HFF-Myc (cell line): ENCODE results near the gene FKBP5.

ENCODE experiments used
- DNase-seq: peaks from one replicate; pipeline ENCODE4 v3.0.0-alpha.2; 2011; ENCODE audit warnings: low read depth; ENCODE audit errors: extremely low read depth
- H3K4me3 ChIP-seq: replicated peaks from 2 replicates; pipeline ENCODE4 v1.5.1; 2011; ENCODE audit warnings: low read depth, mild to moderate bottlenecking, control low read depth, low read length
- CTCF ChIP-seq: IDR thresholded peaks from 2 replicates; pipeline ENCODE4 v1.5.1; 2012; ENCODE audit warnings: mild to moderate bottlenecking, low read depth, low read length, control low read depth; ENCODE audit errors: missing control alignments

Gene FKBP5

GRCh38 chr6:35669451-35670045, 19.2 kb downstream of the FKBP5 start:
- DNase-seq, result no peak
- no peak for TF ChIP-seq CTCF
- H3K4me3 ChIP-seq, result no peak overlapping the region

GRCh38 chr6:35668744-35669450, 19.8 kb downstream of the FKBP5 start:
- no peak for DNase-seq
- no peak overlapping the region for H3K4me3 ChIP-seq
- TF ChIP-seq CTCF, result no peak

GRCh38 chr6:35668096-35668495, 20.6 kb downstream of the FKBP5 start:
- TF ChIP-seq CTCF, result no peak
- H3K4me3 ChIP-seq, result no peak overlapping the region
- no peak for DNase-seq

- no peak overlapping the region for H3K4me3 ChIP-seq
- no peak for DNase-seq
- no peak for TF ChIP-seq CTCF
Measured at GRCh38 chr6:35665573-35665972, 23.1 kb downstream of the FKBP5 start.

GRCh38 chr6:35664945-35665344, 23.8 kb downstream of the FKBP5 start:
- TF ChIP-seq CTCF, result no peak
- DNase-seq, result no peak
- no peak overlapping the region for H3K4me3 ChIP-seq

GRCh38 chr6:35663447-35664235, 25.1 kb downstream of the FKBP5 start:
- no peak for DNase-seq
- no peak overlapping the region for H3K4me3 ChIP-seq
- no peak for TF ChIP-seq CTCF
